ENCODE measurements around the gene ELN.
A peak's percentile ranks its signal among the peaks of the same experiment; 100 is the strongest.

Gene ELN

GRCh38 chr7:74064696-74065095 is 36.7 kb downstream of the ELN start:
- no peak for DNase-seq

- no peak for DNase-seq
Measured at GRCh38 chr7:74066626-74067025, 38.7 kb downstream of the ELN start.

GRCh38 chr7:74068378-74069085 is 40.6 kb downstream of the ELN start:
- DNase-seq: no peak

- no peak for DNase-seq
Measured at GRCh38 chr7:74069086-74069541, 41.1 kb downstream of the ELN start.

GRCh38 chr7:74069790-74070618 is 42.0 kb downstream of the ELN start:
- DNase-seq: no peak

- DNase-seq: no peak
Measured at GRCh38 chr7:74070619-74070921, 42.6 kb downstream of the ELN start.

- DNase-seq: no peak
Measured at GRCh38 chr7:74071121-74071520, 43.1 kb downstream of the ELN start.

- no peak for DNase-seq
Measured at GRCh38 chr7:74074770-74075169, 46.8 kb downstream of the ELN start.

- DNase-seq: no peak
Measured at GRCh38 chr7:74078461-74078860, 50.5 kb downstream of the ELN start.

- DNase-seq: no peak
Measured at GRCh38 chr7:74082770-74083116, 54.8 kb downstream of the ELN start.

- DNase-seq: peak; percentile 94
Measured at GRCh38 chr7:74083117-74083876, 55.3 kb downstream of the ELN start, which contains the start of gene LIMK1. TSS of gene LIMK1 (plus strand) at chr7:74083804. CDS start at chr7:74083991, 187 bp downstream.

- peak; percentile 38 for DNase-seq
Measured at GRCh38 chr7:74083928-74084721, 56.2 kb downstream of the ELN start.

GRCh38 chr7:74084722-74085578 is 57.0 kb downstream of the ELN start:
- DNase-seq: no peak

GRCh38 chr7:74087791-74088453 is 59.9 kb downstream of the ELN start:
- no peak for DNase-seq

GRCh38 chr7:74092321-74092963 is 64.5 kb downstream of the ELN start:
- peak; percentile 27 for DNase-seq

- peak; percentile 83 for DNase-seq
Measured at GRCh38 chr7:74092964-74093471, 65.0 kb downstream of the ELN start.

- DNase-seq: no peak
Measured at GRCh38 chr7:74093671-74094223, 65.8 kb downstream of the ELN start.

- peak; percentile 95 for DNase-seq
Measured at GRCh38 chr7:74094224-74095101, 66.5 kb downstream of the ELN start.

- no peak for DNase-seq
Measured at GRCh38 chr7:74095135-74095534, 67.2 kb downstream of the ELN start.

Measured in suppressor macrophage treated with lipopolysaccharide for 4 hours (primary cell).